ENCODE measurements around the gene GLI1.
"Not testable (repeated sequence)": the region's sequence is repeated elsewhere in the genome, so short reads cannot be mapped to it uniquely, and the experiment has no call there.

The GLI1 gene

DNA sequence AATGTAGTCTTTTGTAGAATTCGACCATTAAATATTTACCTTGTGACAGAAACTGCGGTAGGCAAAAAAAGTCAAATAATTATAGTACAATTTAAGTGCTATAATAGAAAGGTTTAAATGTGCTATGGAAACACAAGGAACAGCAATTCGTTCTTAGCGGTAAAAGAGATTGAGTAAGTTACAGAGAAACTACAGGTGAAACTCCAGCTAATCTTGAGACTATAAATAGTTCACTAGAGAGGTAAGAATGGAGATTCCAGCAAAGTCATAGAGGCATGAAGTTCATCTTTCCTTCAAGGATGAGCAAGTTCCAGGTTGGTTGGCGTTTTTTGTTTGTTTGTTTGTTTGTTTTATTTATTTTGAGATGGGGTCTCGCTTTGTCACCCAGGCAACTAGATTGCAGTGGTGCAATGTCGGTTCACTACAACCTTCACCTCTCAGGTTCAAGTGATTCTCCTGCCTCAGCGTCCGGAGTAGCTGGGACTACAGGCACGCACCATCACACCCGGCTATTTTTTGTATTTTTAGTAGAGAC lies 27.9 kb upstream of the GLI1 start:
- FAIRE-seq: no peak
- no peak for DNase-seq (ENCODE audit: insufficient read length, low spot score)
- no peak for TF ChIP-seq POLR2A (IDR thresholded peaks at IDR 0.05; ENCODE audit: low read depth, low read length)

GRCh38 chr12:57433370-57433769 lies 26.2 kb upstream of the GLI1 start:
- DNase-seq (ENCODE audit: insufficient read length, low spot score) (no peak), FAIRE-seq (no peak)
- TF ChIP-seq POLR2A (IDR thresholded peaks at IDR 0.05; ENCODE audit: low read depth, low read length): no peak

DNA sequence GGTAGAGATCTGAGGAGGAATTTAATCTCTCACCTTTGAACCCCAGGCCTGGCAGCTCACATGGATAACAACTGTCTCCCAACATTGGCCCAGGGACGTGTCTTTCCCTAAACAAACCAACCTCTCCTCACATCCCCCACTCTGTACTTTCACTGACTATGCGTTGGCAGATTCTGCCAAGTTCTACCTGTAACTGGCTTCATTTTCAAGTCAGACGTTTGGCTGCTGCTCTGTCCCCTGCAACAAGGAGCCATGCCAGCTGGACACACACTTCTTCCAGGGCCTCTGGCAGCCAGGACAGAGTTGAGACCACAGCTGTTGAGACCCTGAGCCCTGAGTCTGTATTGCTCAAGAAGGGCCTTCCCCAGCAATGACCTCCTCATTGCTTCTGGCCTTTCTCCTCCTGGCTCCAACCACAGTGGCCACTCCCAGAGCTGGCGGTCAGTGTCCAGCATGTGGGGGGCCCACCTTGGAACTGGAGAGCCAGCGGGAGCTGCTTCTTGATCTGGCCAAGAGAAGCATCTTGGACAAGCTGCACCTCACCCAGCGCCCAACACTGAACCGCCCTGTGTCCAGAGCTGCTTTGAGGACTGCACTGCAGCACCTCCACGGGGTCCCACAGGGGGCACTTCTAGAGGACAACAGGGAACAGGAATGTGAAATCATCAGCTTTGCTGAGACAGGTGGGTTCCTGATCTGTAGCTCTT lies 24.9 kb upstream of the GLI1 start, which contains the start of gene INHBC:
Gene INHBC, plus strand, starts transcription at position 268 of the 707 bp plus-strand sequence. Its CDS starts 103 bp downstream, at position 371.
- DNase-seq (ENCODE audit: insufficient read length, low spot score): no peak
- no peak for FAIRE-seq
- TF ChIP-seq POLR2A (IDR thresholded peaks at IDR 0.05; ENCODE audit: low read depth, low read length): no peak

DNA sequence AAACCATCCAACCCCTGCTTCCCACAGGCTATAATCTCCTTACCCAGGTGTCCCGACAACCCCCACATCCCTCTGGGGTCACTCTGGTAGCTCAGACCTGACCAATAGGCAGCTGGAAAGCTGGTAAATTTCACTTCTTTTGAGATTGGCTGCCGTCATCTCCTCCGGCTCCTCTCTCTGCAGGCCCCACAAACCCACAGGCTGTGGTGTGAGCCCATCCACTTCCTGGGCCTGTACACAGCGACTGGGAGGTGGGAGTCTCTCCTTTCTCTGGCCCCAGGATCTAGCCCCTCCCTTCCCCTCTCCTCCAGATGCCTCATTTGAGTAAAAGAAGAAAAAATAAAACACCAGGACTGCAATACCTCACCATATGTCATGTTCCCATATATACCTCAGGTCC lies 24.3 kb upstream of the GLI1 start:
- TF ChIP-seq POLR2A (IDR thresholded peaks at IDR 0.05; ENCODE audit: low read depth, low read length): no peak
- FAIRE-seq (no peak), DNase-seq (ENCODE audit: insufficient read length, low spot score) (no peak)

GRCh38 chr12:57438400-57438799 lies 21.2 kb upstream of the GLI1 start:
- no peak for TF ChIP-seq POLR2A (IDR thresholded peaks at IDR 0.05; ENCODE audit: low read depth, low read length)
- no peak for DNase-seq (ENCODE audit: insufficient read length, low spot score)
- FAIRE-seq: no peak

DNA sequence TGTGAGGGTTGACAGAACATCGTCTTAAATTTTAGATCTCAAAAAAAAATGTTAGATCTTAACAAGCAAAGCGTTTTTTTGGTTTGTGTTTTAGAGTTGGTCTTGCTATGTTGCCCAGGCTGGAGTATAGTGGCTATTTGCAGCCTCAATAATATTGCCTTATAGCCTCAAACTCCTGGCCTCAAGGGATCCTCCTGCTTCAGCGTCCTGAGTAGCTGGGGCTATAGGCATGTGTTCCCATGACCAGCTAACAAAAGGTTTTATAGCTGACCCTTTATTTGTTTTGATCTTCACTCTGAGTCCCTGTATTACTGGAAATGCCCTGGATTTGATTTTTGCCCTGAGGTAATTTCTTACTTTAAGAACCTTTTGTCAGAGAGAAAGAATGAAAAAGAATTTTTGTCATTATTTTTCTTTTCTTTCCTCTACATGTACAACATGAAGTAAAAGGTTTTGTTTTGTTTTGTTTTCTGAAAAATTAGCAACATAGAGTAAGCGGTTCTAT lies 19.8 kb upstream of the GLI1 start:
- no peak for FAIRE-seq
- TF ChIP-seq POLR2A (IDR thresholded peaks at IDR 0.05; ENCODE audit: low read depth, low read length): no peak
- no peak for DNase-seq (ENCODE audit: insufficient read length, low spot score)

DNA sequence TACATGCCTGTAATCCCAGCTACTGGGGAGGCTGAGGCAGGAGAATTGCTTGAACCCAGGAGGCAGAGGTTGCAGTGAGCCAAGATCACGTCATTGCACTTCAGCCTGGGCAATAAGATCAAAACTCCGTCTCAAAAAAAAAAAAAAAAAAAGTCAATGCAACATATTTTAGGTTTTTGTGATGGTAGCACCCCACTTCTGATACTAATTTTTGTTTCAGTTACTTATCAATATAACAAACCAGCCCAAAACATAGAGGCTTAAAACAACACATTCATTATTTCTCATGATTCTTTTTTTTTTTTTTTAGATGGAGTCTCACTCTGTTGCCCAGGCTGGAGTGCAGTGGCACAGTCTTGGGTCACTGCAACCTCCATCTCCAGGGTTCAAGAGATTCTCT lies 18.2 kb upstream of the GLI1 start:
- FAIRE-seq; DNase-seq (ENCODE audit: insufficient read length, low spot score): not testable (repeated sequence)

DNA sequence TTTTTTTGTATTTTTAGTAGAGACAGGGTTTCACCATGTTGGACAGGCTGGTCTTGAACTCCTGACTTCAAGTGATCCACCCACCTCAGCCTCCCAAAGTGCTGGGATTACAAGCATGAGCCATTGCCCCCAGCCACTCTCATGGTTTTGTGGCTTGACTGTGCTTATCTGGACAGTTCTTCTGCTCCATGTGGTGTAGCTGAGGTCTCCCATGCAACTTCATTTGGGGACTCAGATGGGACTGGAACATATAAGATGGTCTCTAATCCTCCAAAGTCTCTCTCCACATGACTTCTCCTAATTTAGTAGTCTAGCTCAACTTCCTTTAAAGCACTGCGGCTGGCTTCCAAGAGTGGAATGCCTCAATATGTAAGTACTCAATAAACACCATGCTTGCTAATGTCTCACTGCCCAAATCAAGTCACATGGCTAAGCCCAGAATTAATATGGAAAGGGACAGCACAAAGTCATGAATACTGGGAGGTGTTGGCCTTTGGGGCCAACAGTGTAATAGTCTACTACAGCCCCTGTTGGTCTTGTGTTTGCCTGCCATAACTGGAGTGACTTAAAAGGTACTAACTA lies 17.6 kb upstream of the GLI1 start:
- FAIRE-seq (no peak), DNase-seq (ENCODE audit: insufficient read length, low spot score) (no peak)
- no peak for TF ChIP-seq POLR2A (IDR thresholded peaks at IDR 0.05; ENCODE audit: low read depth, low read length)

DNA sequence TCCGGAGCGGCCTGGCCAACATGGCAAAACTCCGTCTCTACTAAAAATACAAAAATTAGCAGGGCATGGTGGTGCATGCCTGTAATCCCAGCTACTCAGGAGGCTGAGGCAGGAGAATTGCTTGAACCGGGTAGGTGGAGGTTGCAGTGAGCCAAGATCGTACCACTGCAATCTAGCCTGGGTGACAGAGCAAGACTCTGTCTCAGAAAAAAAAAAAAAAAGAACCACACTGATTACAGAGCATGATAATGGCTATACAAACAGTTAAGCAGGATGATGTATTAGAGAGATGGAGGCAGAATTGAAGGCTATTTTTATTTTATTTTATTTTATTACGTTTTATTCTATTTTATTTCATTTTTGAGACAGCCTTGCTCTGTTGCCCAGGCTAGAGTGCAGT lies 15.2 kb upstream of the GLI1 start:
- not testable (repeated sequence) for DNase-seq (ENCODE audit: insufficient read length, low spot score)

DNA sequence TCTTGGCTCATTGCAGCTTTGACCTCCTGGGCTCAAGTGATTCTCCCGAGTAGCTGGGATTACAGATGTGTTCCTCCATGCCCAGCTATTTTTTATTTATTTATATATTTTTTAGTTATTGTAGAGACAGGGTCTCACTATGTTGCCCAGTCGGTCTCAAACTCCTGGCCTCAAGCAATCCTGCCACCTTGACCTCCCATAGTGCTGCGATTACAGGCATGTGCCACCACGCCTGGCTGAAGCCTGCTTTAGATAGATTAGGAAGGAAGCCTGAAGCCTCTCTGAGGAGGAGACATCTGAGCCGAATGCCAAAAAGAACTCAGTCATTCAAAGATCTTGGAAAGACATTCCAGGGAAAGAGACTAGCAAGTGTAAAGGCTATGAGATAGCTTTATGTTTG lies 14.8 kb upstream of the GLI1 start:
- DNase-seq (ENCODE audit: insufficient read length, low spot score) (no peak), FAIRE-seq (no peak)
- TF ChIP-seq POLR2A (IDR thresholded peaks at IDR 0.05; ENCODE audit: low read depth, low read length): no peak

More for the DNA sequence above, 15.2 kb upstream of the GLI1 start:
- FAIRE-seq: not testable (repeated sequence)

DNA sequence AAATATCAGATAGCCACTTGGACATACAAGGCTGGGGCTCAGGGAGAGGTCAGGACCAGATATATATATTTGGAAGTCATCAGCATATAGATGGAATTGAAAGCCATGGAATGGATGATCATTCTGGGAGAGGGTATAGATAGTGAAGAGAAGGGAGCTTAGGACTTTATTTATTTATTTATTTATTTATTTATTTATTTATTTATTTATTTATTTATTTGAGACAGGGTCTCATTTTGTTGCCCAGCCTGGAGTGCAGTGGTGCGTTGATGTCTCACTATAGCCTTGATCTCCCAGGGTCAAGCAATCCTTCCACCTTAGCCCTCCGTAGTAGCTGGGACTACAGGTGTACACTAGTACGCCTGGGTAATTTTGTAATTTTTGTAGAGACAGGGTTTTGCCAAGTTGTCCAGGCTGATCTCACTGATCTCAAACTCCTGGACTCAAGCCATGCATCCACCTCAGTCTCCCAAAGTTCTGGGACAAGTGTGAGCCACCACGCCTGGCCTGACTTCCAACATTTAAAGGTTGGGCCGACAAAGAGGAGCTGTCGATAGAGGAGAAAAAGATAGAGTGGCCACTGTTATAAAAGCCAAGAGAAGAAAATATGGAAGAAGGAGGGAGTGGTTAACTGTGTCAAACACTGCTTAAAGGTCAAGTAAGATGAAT lies 13.2 kb upstream of the GLI1 start:
- FAIRE-seq (no peak), DNase-seq (ENCODE audit: insufficient read length, low spot score) (no peak)
- no peak for TF ChIP-seq POLR2A (IDR thresholded peaks at IDR 0.05; ENCODE audit: low read depth, low read length)

DNA sequence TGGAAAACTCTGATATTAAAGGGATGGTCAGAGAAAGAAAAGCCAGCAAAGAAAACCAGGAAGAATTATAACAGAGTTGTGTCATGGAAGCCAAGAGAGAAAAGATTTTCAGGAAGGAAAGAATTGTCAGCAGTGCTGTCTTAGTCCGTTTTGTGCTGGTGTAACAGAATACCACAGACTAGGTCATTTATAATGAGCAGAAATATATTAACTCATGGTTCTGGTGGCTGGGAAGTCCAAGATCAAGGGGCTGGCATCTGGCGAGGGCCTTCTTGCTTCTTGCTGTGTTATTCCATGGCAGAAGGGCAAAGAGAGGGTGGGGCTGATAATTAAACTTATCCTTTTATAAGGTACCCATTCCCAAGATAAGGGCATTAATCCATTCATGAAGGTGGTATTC lies 10.9 kb upstream of the GLI1 start:
- no peak for TF ChIP-seq POLR2A (IDR thresholded peaks at IDR 0.05; ENCODE audit: low read depth, low read length)
- no peak for FAIRE-seq
- no peak for DNase-seq (ENCODE audit: insufficient read length, low spot score)

- TF ChIP-seq POLR2A (IDR thresholded peaks at IDR 0.05; ENCODE audit: low read depth, low read length): no peak
- FAIRE-seq (no peak), DNase-seq (ENCODE audit: insufficient read length, low spot score) (no peak)
Observed at GRCh38 chr12:57449375-57449774, 10.2 kb upstream of the GLI1 start.

GRCh38 chr12:57450057-57450456 lies 9.5 kb upstream of the GLI1 start:
- TF ChIP-seq POLR2A (IDR thresholded peaks at IDR 0.05; ENCODE audit: low read depth, low read length): no peak
- DNase-seq (ENCODE audit: insufficient read length, low spot score): no peak
- no peak for FAIRE-seq
